ENCODE measurements around the gene RREB1. TPM values are rescaled to one million over a fixed set of nuclear protein-coding genes. Genes with fewer than 3 reads are reported as not detected.

Gene RREB1
- polyA plus RNA-seq, 1 donor from 2014 or later = not detected

GRCh38 chr6:7165002-7165889, 57.5 kb downstream of the RREB1 start:
- H3K4me2 ChIP-seq (ENCODE audit: low read length) = no peak overlapping the region
- H3F3A ChIP-seq (ENCODE audit: insufficient read depth, low read length, poor library complexity, severe bottlenecking) = no peaks in the 10 kb centered on the region
- H3K27ac ChIP-seq (ENCODE audit: low read length) = no peak overlapping the region
- no peaks in the 10 kb centered on the region for H3K27me3 ChIP-seq (ENCODE audit: insufficient read depth, low read depth, low read length)
- no peaks in the 10 kb centered on the region for H3K79me2 ChIP-seq (replicated peaks; ENCODE audit: insufficient read depth, low read length)
- H4K20me1 ChIP-seq (ENCODE audit: insufficient read depth) = no peaks in the 10 kb centered on the region
- no peaks in the 10 kb centered on the region for H3K9me2 ChIP-seq (ENCODE audit: insufficient read depth, low read length)
- no peak overlapping the region for H3K4me3 ChIP-seq (ENCODE audit: low read length)
- H3K9ac ChIP-seq (ENCODE audit: low read length) = no peak overlapping the region
- no peak overlapping the region for H2AFZ ChIP-seq (ENCODE audit: low read depth, low read length)
- TF ChIP-seq RAD21 (conservative IDR thresholded peaks at IDR 0.05) = no peak
- H3K9me3 ChIP-seq (ENCODE audit: low read length) = no peaks in the 10 kb centered on the region
- H3K36me3 ChIP-seq (ENCODE audit: insufficient read depth, low read length) = no peaks in the 10 kb centered on the region

- no peaks in the 10 kb centered on the region for H3K9me2 ChIP-seq (ENCODE audit: insufficient read depth, low read length)
- no peaks in the 10 kb centered on the region for H3K79me2 ChIP-seq (replicated peaks; ENCODE audit: insufficient read depth, low read length)
- TF ChIP-seq POLR2AphosphoS5 (IDR thresholded peaks at IDR 0.05) = no peak
- no peak for TF ChIP-seq EP300 (conservative IDR thresholded peaks at IDR 0.05; ENCODE audit: poor library complexity, severe bottlenecking)
- no peak for TF ChIP-seq MXI1 (conservative IDR thresholded peaks at IDR 0.05; ENCODE audit: poor library complexity, severe bottlenecking)
- H4K20me1 ChIP-seq (ENCODE audit: insufficient read depth) = no peaks in the 10 kb centered on the region
- no peaks in the 10 kb centered on the region for H3K27me3 ChIP-seq (ENCODE audit: insufficient read depth, low read depth, low read length)
- no peaks in the 10 kb centered on the region for H3K36me3 ChIP-seq (ENCODE audit: insufficient read depth, low read length)
- H3F3A ChIP-seq (ENCODE audit: insufficient read depth, low read length, poor library complexity, severe bottlenecking) = no peaks in the 10 kb centered on the region
- H2AFZ ChIP-seq (ENCODE audit: low read depth, low read length) = no peak overlapping the region
- H3K4me2 ChIP-seq (ENCODE audit: low read length) = no peak overlapping the region
- no peak overlapping the region for H3K4me3 ChIP-seq (ENCODE audit: low read length)
- H3K9me3 ChIP-seq (ENCODE audit: low read length) = no peaks in the 10 kb centered on the region
- no peak overlapping the region for H3K27ac ChIP-seq (ENCODE audit: low read length)
- H3K9ac ChIP-seq (ENCODE audit: low read length) = no peak overlapping the region
Measured at GRCh38 chr6:7165890-7166267, 58.1 kb downstream of the RREB1 start.

- H4K20me1 ChIP-seq (ENCODE audit: insufficient read depth) = no peaks in the 10 kb centered on the region
- H3K9me3 ChIP-seq (ENCODE audit: low read length) = no peaks in the 10 kb centered on the region
- no peaks in the 10 kb centered on the region for H3K9me2 ChIP-seq (ENCODE audit: insufficient read depth, low read length)
- no peaks in the 10 kb centered on the region for H3K27me3 ChIP-seq (ENCODE audit: insufficient read depth, low read depth, low read length)
- no peak overlapping the region for H3K9ac ChIP-seq (ENCODE audit: low read length)
- TF ChIP-seq RAD21 (conservative IDR thresholded peaks at IDR 0.05) (no peak), EZH2 (IDR thresholded peaks at IDR 0.05; ENCODE audit: borderline replicate concordance, insufficient read depth, low read length, poor library complexity, severe bottlenecking) (no peak), EP300 (conservative IDR thresholded peaks at IDR 0.05; ENCODE audit: poor library complexity, severe bottlenecking) (no peak), SMC3 (conservative IDR thresholded peaks at IDR 0.05; ENCODE audit: poor library complexity) (no peak), MXI1 (conservative IDR thresholded peaks at IDR 0.05; ENCODE audit: poor library complexity, severe bottlenecking) (no peak), POLR2AphosphoS5 (IDR thresholded peaks at IDR 0.05) (no peak), REST (IDR thresholded peaks at IDR 0.05; ENCODE audit: borderline replicate concordance) (no peak), TAF1 (IDR thresholded peaks at IDR 0.05; ENCODE audit: low read depth) (no peak)
- TF ChIP-seq, protein P1, sequence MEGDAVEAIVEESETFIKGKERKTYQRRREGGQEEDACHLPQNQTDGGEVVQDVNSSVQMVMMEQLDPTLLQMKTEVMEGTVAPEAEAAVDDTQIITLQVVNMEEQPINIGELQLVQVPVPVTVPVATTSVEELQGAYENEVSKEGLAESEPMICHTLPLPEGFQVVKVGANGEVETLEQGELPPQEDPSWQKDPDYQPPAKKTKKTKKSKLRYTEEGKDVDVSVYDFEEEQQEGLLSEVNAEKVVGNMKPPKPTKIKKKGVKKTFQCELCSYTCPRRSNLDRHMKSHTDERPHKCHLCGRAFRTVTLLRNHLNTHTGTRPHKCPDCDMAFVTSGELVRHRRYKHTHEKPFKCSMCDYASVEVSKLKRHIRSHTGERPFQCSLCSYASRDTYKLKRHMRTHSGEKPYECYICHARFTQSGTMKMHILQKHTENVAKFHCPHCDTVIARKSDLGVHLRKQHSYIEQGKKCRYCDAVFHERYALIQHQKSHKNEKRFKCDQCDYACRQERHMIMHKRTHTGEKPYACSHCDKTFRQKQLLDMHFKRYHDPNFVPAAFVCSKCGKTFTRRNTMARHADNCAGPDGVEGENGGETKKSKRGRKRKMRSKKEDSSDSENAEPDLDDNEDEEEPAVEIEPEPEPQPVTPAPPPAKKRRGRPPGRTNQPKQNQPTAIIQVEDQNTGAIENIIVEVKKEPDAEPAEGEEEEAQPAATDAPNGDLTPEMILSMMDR (IDR thresholded peaks at IDR 0.05; ENCODE audit: poor library complexity, severe bottlenecking) = no peak
- H2AFZ ChIP-seq (ENCODE audit: low read depth, low read length) = no peak overlapping the region
- H3K4me2 ChIP-seq (ENCODE audit: low read length) = no peak overlapping the region
- no peaks in the 10 kb centered on the region for H3K36me3 ChIP-seq (ENCODE audit: insufficient read depth, low read length)
- H3K4me3 ChIP-seq (ENCODE audit: low read length) = no peak overlapping the region
- no peaks in the 10 kb centered on the region for H3K79me2 ChIP-seq (replicated peaks; ENCODE audit: insufficient read depth, low read length)
- no peak overlapping the region for H3K27ac ChIP-seq (ENCODE audit: low read length)
- H3F3A ChIP-seq (ENCODE audit: insufficient read depth, low read length, poor library complexity, severe bottlenecking) = no peaks in the 10 kb centered on the region
Measured at GRCh38 chr6:7166410-7167293, 58.9 kb downstream of the RREB1 start.
